ENCODE measurements around the gene SORBS1.

DNA sequence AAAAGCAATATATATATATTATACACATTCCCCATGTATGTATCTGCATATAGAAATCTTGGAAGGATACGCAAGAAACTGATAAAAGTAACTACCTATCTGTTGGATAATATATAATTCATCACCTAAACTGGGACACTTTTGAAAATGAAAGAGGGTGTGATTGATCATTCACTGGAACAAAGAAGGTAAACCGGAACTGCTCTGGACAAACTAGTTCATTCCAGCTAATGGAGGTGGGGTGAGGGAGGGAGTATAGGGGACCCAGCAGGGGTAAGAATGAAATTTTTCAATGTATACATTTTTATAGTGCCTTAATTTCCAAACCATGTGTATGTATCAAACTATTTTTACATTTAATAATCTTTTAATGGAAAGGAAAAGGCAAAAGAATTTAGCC, 25.6 kb downstream of the SORBS1 start:
- TF ChIP-seq, protein P1, sequence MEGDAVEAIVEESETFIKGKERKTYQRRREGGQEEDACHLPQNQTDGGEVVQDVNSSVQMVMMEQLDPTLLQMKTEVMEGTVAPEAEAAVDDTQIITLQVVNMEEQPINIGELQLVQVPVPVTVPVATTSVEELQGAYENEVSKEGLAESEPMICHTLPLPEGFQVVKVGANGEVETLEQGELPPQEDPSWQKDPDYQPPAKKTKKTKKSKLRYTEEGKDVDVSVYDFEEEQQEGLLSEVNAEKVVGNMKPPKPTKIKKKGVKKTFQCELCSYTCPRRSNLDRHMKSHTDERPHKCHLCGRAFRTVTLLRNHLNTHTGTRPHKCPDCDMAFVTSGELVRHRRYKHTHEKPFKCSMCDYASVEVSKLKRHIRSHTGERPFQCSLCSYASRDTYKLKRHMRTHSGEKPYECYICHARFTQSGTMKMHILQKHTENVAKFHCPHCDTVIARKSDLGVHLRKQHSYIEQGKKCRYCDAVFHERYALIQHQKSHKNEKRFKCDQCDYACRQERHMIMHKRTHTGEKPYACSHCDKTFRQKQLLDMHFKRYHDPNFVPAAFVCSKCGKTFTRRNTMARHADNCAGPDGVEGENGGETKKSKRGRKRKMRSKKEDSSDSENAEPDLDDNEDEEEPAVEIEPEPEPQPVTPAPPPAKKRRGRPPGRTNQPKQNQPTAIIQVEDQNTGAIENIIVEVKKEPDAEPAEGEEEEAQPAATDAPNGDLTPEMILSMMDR (conservative IDR thresholded peaks at IDR 0.05; ENCODE audit: low read depth, low read length), result no peak
- no peak for TF ChIP-seq EZH2 (IDR thresholded peaks at IDR 0.05; ENCODE audit: low read length, unreplicated experiment)
